Left hindlimb (tissue), 1 donor: Measurements from ENCODE around the gene TUBB2A.
A peak's percentile ranks its signal among the peaks of the same experiment; 100 is the strongest.
"Not testable (repeated sequence)": the region's sequence is repeated elsewhere in the genome, so short reads cannot be mapped to it uniquely, and the experiment has no call there.

Experiments used
- DNase-seq: peaks from one replicate; pipeline ENCODE4 v3.0.0-alpha.2; 2018

TUBB2A gene

GRCh38 chr6:3147914-3148757 is 9.2 kb downstream of the TUBB2A start:
- no peak for DNase-seq

- no peak for DNase-seq
Observed at GRCh38 chr6:3144571-3144970, 12.8 kb downstream of the TUBB2A start.

GRCh38 chr6:3143158-3143557 is 14.2 kb downstream of the TUBB2A start:
- no peak for DNase-seq

GRCh38 chr6:3142536-3142935 is 14.8 kb downstream of the TUBB2A start:
- no peak for DNase-seq

- DNase-seq: no peak
Observed at GRCh38 chr6:3140201-3140600, 17.1 kb downstream of the TUBB2A start.

GRCh38 chr6:3139090-3139903 is 18.0 kb downstream of the TUBB2A start:
- DNase-seq: peak; percentile 51

- DNase-seq: no peak
Observed at GRCh38 chr6:3138341-3138740, 19.0 kb downstream of the TUBB2A start.

GRCh38 chr6:3137873-3138272 is 19.5 kb downstream of the TUBB2A start:
- not testable (repeated sequence) for DNase-seq

- DNase-seq: no peak
Observed at GRCh38 chr6:3137057-3137777, 20.1 kb downstream of the TUBB2A start.

- no peak for DNase-seq
Observed at GRCh38 chr6:3136292-3137011, 20.9 kb downstream of the TUBB2A start.

GRCh38 chr6:3135668-3136291 is 21.6 kb downstream of the TUBB2A start:
- DNase-seq: no peak

- no peak for DNase-seq
Observed at GRCh38 chr6:3133515-3133914, 23.8 kb downstream of the TUBB2A start.

GRCh38 chr6:3131695-3132094 is 25.6 kb downstream of the TUBB2A start:
- no peak for DNase-seq

GRCh38 chr6:3128356-3129108 is 28.8 kb downstream of the TUBB2A start:
- DNase-seq: peak; percentile 46

- DNase-seq: no peak
Observed at GRCh38 chr6:3125815-3126214, 31.5 kb downstream of the TUBB2A start.

- DNase-seq: no peak
Observed at GRCh38 chr6:3124667-3125066, 32.7 kb downstream of the TUBB2A start.

- DNase-seq: no peak
Observed at GRCh38 chr6:3122823-3123182, 34.5 kb downstream of the TUBB2A start.

- DNase-seq: no peak
Observed at GRCh38 chr6:3120765-3121089, 36.6 kb downstream of the TUBB2A start.

- no peak for DNase-seq
Observed at GRCh38 chr6:3119040-3119723, 38.2 kb downstream of the TUBB2A start.

GRCh38 chr6:3118353-3119039 is 38.8 kb downstream of the TUBB2A start, which contains the start of gene BPHL:
Gene BPHL (plus strand): TSS chr6:3118711. CDS start chr6:3118741, 30 bp downstream.
- peak; percentile 98 for DNase-seq
